ENCODE results near the gene CCDC148. TPM values are rescaled to one million over a fixed set of nuclear protein-coding genes. Genes with fewer than 3 reads are reported as not detected.

Gene CCDC148
- total RNA-seq (2022; extraction: Qiagen RNA extraction): 0.30 to 0.46 TPM (median 0.37 TPM) in 5 replicates

GRCh38 chr2:158456309-158457066 is at the start of gene CCDC148, which contains the start of gene PKP4:
Gene CCDC148 (minus strand): TSS chr2:158456753. CDS start chr2:158456439, 314 bp downstream.
Gene PKP4 (plus strand): TSS chr2:158456952. CDS start chr2:158533185, 76,233 bp downstream.

Other genes with a start within 250 kb of the CCDC148 start
- 21.5 to 26.9 TPM (median 25.9 TPM) in 5 replicates for gene PKP4, start 199 bp upstream of the CCDC148 start, total RNA-seq (2022; extraction: Qiagen RNA extraction)